Body of pancreas (tissue), 4 donors: Measurements from ENCODE around the gene RAX2.

Source experiments
- POLR2A ChIP-seq, 3 donors: fragments of 450-650 bp; IDR thresholded peaks; one replicate each; pipeline ENCODE4 v1.6.1; 2016; ENCODE audit warnings: antibody characterized with exemption in 3 of 3, mild to moderate bottlenecking in 2 of 3
- TF ChIP-seq, protein P1 (sequence below), 7 experiments: fragments of 450-650 bp in 4 of 7; fragments of 200-600 bp in 3 of 7; sonication (generic) in 3 of 7; IDR thresholded peaks; one replicate each; pipeline ENCODE4 v1.5.1; 2016 to 2019; ENCODE audit warnings: antibody characterized with exemption in 7 of 7

DNA sequence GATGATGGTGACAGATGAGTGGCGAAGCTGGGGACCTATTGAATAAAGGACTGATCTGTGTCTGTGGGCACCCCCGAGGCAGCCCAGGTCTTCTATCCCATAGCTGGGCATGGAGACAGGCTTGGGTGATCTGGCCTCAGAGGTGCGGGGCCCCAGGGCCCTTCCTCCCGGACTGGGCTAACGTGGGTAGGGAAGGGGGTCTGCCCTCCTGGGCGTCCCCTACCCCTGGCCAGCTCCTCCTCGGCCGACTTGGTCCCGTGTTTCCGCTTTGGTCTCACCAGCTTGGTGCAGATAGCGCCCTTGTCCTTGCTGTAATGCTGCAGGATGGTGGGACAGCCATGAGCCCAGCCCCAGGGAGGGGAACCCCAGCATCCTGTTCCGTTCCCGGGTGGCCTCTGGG lies 10.9 kb upstream of the RAX2 start:
- TF ChIP-seq, protein P1, sequence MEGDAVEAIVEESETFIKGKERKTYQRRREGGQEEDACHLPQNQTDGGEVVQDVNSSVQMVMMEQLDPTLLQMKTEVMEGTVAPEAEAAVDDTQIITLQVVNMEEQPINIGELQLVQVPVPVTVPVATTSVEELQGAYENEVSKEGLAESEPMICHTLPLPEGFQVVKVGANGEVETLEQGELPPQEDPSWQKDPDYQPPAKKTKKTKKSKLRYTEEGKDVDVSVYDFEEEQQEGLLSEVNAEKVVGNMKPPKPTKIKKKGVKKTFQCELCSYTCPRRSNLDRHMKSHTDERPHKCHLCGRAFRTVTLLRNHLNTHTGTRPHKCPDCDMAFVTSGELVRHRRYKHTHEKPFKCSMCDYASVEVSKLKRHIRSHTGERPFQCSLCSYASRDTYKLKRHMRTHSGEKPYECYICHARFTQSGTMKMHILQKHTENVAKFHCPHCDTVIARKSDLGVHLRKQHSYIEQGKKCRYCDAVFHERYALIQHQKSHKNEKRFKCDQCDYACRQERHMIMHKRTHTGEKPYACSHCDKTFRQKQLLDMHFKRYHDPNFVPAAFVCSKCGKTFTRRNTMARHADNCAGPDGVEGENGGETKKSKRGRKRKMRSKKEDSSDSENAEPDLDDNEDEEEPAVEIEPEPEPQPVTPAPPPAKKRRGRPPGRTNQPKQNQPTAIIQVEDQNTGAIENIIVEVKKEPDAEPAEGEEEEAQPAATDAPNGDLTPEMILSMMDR (IDR thresholded peaks at IDR 0.05), result no peak
- TF ChIP-seq POLR2A (IDR thresholded peaks at IDR 0.05), result no peak
